ACHN (cell line): Measurements from ENCODE around the gene PPP1R7.

Source experiments
- DNase-seq: peaks from one replicate; pipeline ENCODE4 v3.0.0-alpha.2; 2015
- in situ Hi-C: cut with HindIII; loops from 2 replicates; pipeline ENCODE4 v1.10.0; 2017; ENCODE audit warnings: low sequenced_read_pairs, low pct_ligation_motif_present, low pct_unique_long_range_greater_than_20kb

PPP1R7 gene

DNA sequence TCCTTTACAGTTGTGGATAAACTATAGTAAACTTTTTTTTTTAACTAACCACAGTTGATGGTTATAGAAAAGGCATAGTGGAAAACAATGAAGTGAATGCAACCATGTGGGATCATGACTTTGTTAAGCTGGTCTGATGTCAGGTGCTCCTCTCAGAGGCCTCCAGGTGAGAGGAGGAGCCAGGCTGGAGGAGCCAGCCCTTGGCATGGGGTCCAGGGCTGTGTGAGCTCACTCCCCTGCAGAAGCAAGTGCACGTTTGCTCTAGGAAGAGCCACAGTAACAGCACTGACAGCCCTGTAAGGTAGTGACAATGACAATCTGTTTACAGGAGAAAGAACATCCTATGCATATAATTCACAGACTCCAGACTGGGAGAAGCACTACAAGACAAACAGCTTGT lies 5.7 kb downstream of the PPP1R7 start:
- in situ Hi-C loops, result no loop called here

DNA sequence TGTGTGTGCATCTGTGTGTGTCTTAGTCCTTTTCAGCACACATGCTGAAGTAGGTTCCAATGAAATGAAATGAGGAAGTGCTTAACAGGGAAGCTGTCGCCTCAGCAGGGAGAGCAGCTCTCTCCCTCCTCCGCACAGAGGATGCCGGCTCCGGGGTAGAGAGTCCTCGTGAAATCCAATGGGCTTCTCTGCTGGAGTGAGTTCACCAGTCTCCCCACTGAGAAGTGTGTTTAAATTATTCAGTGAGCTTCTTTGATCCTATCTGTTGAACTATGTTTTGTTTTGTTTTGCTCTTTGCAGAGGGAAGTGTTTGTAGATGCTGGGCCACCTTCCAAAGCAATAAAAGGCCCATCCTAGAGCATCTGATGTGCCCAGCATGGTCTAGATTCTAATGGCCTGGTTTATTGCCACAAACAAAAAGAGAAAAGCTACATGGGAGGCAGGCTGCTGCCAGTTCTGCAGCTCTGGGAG lies 6.7 kb downstream of the PPP1R7 start:
- DNase-seq, result no peak
- in situ Hi-C loops, result no loop called here

More for the DNA sequence above, 5.7 kb downstream of the PPP1R7 start:
- no peak for DNase-seq

DNA sequence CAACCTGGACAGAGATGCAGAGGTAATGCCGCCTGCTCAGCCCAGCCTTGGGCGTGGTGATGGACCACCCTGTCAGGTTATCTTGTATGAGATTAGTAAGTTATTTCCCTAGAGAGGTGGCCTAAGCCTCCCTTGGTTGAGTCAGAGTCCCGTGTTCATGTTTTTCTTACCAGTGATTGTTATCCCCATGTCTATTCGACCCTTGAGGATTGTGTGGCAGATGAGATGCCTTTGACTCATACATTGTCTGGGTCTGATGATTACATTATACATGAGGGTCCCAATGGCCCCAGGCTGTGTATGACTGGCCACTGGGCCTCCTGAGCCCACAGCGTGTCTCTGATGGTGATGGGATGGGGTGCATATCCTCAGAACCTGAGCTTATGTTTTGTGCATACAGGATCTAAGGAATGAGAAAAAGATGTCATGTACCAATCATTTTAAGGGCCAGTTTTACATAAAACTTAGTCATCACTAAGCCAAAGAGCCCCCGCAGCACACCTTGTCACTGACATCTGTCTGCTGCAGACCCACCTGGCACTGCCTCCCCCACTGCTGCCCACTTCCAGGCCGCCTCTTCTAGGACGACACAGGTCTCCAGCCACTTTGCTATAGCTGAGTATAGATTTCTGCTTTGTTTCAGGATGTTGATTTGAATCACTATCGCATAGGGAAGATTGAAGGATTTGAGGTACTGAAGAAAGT lies 7.7 kb downstream of the PPP1R7 start:
- no peak for DNase-seq

DNA sequence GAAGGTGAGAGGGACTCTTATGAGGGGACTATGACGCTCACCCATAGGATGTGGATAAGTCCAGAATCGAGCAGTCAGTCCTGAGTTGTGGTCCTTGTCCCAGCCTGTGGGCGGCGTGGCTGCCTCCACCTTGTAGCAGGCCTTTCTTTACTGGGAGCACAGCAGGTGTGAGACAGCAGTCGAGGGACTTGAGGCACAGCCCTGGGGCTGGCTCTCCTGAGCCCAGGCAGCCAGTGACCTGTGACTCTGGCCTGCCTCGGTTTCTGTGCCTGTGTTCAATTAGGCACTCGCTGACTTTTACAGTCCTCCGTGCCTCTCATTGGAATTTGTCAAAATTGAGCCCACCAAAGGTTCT lies 8.3 kb downstream of the PPP1R7 start:
- in situ Hi-C loops, result no loop called here

More for the DNA sequence above, 7.7 kb downstream of the PPP1R7 start:
- in situ Hi-C loops, result no loop called here

DNA sequence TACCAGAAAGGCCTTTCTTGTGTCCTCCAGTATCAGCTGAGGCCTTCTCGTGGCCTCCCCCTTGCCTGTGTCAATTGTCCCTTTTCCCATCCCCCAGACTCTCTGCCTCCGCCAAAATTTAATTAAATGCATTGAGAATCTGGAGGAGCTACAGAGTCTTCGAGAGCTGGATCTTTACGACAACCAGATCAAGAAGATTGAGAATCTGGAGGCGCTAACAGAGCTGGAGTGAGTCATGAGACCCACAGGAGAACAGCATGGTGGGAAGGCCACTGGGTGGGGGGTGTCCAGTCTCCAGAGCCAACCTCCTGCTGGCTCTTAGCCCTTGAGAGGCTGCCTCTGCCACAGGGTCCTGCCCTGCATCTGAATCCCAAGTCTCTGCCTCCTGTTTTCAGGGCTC lies 8.8 kb downstream of the PPP1R7 start:
- in situ Hi-C loops, result no loop called here
- DNase-seq, result no peak

More for the DNA sequence above, 8.3 kb downstream of the PPP1R7 start:
- no peak for DNase-seq

DNA sequence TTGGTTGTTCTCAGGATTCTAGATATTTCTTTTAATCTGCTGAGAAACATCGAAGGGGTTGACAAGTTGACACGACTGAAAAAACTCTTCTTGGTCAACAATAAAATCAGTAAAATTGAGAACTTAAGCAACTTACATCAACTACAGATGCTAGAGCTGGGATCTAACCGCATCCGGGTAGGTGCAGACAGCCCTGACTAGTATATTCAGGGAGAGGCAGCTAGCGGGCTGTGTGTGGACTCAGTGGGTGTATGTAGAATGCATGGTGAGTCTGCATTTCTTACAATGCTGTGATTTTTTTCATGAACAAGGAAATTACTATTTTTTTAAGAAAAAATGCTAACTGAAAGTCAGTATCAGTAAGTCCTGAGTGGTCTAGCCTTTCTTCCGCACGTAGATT lies 10.1 kb downstream of the PPP1R7 start:
- in situ Hi-C loops, result no loop called here
- no peak for DNase-seq

DNA sequence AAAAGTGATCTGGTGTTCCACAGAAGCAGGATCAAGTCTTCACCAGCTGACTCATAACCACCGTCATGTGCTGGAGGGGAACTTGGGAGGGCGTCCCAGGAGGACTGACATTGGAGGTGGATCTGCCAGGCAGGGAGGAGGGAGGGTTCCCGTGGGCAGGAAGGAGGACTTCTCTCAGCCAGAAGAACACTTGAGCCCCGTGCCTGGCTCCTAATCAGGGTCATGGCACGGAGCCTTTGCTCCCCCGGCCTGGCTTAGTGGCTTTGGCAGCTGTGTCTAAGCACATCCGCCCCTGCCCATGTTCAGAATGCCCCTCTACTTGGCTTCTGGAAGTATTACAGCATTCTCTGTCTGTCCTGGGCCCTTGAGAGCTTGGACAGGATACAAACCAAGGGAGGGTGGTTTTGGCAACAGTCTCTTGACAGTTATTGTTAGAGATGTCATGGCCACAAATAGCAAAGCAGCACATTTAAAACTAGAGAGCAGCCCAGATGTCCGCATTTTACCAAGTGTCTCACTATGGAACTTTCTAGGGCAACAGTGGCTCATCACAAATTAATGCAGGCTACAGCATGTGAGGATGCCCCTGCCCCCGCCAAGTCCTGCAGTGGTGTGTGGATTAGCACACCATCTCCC lies 11.5 kb downstream of the PPP1R7 start:
- in situ Hi-C loops, result no loop called here
- DNase-seq, result no peak

DNA sequence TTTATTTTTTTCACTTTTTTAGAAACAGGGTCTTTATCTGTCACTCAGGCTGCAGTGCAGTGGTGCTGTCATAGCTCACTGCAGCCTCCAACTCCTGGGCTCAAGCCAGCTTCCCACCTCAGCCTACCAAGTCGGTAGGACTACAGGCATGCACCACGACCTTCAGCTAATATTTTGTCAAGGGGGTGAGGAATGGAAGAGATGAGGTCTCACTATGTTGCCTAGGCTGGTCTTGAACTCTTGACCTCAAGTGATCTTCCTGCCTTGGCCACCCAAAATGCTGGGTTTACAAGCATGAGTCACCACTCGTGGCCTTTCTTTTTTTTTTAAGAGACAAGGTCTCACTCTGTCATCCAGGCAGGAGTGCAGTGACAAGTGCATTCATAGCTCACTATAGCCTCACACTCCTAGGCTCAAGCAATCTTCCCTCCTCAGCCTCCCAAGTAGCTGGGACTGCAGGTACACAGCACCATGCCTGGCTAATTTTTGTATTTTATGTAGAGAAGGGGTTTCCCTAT lies 13.4 kb downstream of the PPP1R7 start:
- in situ Hi-C loops, result no loop called here
- DNase-seq, result no peak

DNA sequence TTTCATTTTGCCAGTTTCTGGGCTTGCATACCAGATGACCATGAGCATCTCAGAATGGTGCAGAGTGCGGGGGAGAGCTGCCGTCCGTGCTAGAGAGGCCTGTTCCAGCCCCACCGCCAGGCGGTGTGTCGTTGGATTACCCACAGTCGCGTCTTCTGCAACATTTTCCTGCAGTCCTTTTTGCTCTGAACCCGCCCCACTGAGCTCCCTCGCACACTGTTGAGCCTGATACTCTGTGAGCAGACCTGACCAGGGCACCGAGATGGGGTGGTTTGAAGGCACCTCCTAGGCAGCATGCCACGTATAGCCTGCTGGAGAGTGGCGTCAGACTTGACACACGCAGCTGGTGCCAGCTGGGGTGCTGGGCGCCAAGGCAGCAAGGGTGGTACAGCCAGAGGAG lies 18.1 kb downstream of the PPP1R7 start:
- in situ Hi-C loops, result no loop called here
- no peak for DNase-seq

DNA sequence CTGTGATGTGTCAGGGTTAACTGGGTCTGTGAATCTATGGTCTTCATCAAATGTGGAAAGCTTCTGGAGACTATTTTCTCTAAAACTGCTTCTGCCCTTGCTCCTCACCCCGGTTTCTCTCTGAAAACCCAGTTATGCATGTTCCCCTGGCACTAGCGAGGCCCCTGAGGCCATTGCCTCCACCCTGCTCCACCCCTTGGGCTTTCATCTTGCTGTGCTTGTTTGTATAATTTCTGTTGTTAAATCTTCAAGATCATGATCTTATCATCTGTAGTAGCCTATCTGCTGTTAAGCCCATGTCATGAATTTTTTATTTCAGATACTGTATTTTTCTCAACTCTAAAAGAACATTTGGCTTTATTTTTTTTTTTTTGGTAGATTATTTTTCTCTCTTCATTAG lies 23.3 kb downstream of the PPP1R7 start:
- no peak for DNase-seq
- in situ Hi-C loops, result no loop called here

DNA sequence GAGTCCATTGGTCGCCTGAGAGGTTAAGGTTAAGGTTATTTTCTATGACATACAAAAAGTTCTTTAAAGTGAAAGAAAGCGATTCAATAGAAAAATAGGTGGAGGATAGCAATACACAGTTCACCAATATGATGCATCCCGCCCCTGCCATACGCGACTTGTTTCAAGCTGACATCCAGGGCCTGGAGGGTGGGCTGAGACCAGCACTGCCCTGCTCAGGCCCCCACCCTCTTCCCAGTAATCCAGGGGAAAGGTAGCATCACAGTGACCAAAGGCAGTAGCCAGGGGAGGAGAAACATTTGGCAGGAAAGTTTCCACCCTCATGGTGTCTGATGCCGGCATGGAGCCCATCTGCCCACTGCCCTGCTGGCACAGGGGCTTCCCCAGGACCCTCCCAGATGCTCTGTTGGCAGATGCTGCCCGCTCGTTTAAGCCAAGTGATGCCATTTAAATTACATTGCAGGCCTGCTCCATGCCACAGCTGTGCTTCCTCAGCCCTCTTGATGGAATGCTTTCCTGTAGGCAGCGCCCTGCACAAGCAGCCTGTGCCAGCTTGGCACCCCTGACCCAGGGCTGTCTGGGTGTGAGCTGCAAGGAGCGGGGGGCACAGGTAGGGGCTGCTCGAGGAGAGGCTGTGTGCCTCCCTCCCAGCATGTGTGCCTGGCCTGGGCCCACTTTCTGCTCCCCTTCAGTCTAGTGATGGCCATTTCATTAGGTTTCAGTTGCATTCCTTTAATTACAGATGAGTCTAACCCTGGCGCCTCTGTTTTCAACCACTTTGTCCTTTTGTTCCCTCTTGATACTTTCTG lies 27.5 kb downstream of the PPP1R7 start:
- in situ Hi-C loops, result no loop called here
- no peak for DNase-seq

DNA sequence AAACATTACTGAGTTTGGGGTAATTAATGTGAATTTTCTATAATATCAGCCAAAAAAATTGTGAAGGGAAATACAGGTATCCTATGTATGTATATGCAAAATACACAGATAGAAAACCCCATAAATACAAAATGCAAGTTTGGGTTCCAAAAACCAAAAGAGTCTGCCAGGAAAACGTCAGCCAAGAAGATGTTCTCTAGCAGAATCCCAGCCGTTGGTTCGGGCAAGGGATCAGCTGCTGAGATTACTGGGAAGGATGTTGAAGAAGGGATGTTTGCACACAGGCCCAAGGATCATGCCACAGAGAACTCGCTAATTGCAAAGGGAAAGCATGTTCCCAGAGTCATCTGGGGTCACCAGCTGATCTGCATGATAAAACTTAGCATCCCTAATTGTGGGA lies 28.7 kb downstream of the PPP1R7 start:
- no peak for DNase-seq
- in situ Hi-C loops, result no loop called here

DNA sequence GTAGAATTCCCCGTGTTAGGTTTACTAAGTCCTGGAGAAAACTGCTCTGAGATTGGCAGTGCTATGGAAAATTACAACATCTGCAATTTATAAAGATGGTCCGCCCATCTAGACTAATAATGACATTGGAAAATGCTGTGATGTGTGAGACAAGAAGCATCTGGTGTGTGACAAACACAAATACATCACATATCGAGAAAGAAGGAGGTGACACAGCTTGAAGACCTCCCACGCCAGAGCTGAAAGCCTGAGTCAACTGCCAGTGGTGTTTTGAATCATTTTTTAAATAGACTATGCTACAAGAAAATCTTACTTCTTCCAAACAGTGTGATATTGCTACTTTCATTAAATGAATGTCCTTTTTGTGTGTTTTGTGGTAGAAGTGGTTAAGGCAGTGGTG lies 29.6 kb downstream of the PPP1R7 start:
- no peak for DNase-seq
- in situ Hi-C loops, result no loop called here

DNA sequence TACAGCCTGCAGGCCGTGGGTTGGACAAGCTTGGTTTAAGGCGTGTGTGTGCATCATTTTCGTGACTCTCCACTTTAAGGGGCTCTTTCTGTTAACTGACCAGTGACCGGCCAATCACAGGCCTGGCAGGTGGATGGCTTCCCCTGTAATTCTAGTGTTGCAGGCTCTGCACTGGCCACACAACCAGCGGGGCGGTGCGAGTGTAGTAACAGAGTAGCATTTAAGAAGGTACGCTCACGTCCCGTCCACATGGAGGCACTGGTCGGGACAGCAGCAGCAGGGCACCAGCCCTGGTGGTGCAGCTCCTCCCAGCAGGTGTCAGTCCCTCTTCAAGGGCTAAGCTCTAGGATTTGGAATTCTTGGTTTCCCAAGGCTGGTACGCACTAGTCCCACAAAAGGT lies 30.2 kb downstream of the PPP1R7 start:
- in situ Hi-C loops, result no loop called here
- peak; percentile 13 for DNase-seq

DNA sequence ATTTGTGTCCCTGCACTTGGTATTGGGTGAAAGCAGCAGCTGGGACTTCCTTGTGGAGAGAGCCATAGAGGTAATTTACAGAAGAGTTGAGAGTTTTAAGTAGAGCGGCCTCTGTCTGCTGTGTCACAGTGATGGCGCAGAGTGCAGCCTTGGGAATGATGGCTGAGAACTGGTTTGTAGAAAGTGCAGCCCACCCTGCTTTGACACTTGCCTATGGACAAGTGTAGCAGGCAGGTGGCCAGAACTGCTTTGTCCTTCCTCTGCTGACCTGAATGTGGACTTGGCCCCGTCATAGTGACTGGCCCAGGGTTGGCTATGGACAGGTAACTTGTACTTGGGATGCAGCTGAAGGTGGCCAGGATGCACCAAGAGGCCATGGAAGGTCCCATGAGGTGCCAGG lies 31.9 kb downstream of the PPP1R7 start:
- in situ Hi-C loops, result no loop called here

DNA sequence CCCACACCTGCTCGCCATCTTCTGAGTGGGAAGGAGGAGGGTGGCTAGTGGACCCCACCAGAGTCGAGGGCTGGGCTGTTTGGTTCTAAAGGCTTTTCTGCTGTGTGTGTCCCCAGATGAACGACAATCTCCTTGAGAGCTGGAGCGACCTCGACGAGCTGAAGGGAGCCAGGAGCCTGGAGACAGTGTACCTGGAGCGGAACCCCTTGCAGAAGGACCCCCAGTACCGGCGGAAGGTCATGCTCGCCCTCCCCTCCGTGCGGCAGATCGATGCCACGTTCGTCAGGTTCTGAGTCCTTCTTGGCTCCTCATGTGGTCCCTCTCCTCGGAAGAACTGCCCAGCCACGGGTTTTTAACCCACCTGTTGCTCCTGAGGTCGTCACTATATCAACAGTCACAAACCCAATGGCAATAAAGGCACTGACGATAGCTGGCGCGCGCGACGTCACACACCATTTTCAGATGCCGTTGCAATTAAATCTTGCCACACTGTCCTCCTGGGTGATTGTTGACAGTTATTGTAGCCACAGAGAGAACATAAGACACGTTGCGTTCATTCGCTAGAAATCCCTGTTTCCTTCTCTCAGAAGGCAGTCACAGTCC lies 32.4 kb downstream of the PPP1R7 start:
- in situ Hi-C loops, result no loop called here

More for the DNA sequence above, 31.9 kb downstream of the PPP1R7 start:
- DNase-seq, result no peak

DNA sequence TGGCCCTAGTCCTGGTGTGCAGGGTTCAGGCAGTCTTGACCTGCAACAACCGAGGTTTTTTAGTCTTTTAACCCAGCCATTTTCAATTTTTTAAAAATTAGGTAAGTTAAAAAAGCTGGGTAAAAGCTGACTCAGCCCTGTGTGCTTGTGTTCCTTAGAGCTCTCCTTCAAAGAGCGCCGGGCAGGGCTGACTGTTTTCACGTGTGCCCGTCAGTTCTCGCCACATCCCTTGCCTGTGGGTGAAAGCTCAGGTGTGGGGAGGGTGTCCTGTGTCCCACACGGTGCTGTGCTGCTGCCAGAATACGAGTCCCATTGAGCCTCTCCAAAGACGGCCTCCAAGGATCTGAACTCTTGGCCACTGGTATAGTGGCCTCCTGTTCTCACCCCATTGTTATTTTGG lies 33.0 kb downstream of the PPP1R7 start:
- in situ Hi-C loops, result no loop called here
- DNase-seq, result no peak

More for the DNA sequence above, 32.4 kb downstream of the PPP1R7 start:
- DNase-seq, result no peak

DNA sequence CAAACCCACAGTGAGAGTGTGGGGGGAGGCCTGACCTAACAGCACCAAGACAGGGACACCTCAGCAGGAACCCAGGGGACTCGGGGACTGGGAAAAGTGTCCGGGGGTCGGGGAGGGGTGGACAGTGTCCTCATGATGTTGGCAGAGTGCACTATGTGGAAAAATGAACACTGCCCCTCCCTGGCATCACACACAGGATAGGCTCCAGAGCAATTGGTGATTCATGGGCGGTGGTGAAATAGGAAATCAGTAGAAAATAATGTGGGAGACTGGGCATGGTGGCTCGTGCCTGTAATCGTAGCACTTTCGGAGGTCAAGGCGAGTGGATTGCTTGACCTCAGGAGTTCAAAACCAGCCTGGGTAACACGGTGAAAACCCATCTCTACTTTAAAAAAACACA lies 34.6 kb downstream of the PPP1R7 start:
- no peak for DNase-seq
- in situ Hi-C loops, result no loop called here

DNA sequence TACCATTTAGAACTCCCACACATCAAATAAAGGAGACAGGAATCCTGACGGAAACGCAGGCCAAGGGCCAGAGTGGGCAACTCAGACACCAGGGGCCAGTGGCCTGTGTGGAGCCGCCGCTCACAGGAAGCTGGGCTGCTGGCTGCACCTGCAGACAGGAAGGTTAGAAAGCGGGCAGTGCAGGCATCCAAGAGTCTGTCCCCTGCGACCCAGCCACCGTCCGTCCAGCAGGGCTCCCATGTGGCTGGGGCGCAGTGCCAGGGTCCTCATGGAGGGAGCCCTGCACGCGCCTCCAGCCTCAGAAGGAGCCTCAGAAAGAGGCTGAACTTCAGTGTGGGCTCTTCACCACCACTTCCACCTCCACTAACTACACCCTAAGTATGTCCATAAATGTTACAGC lies 35.7 kb downstream of the PPP1R7 start:
- DNase-seq, result no peak

More for the DNA sequence above, 35.7 kb downstream of the PPP1R7 start:
- in situ Hi-C loops, result no loop called here
